Gastrocnemius medialis (tissue), 4 donors: Measurements from ENCODE around the gene NANOS2.

Experiments used
- CTCF ChIP-seq, 5 experiments: fragments of 450-650 bp in 3 of 5; fragments of 200-600 bp in 2 of 5; sonication (generic) in 2 of 5; IDR thresholded peaks in 4 of 5; conservative IDR thresholded peaks in 1 of 5; 1 replicate in 4 of 5; 2 replicates in 1 of 5; pipeline ENCODE4 v1.5.1; 2016 to 2019; ENCODE audit warnings: antibody characterized with exemption in 5 of 5, mild to moderate bottlenecking in 3 of 5, moderate library complexity in 3 of 5
- POLR2A ChIP-seq, 2 donors: fragments of 450-650 bp; IDR thresholded peaks; one replicate each; pipeline ENCODE4 v1.6.1; 2017; ENCODE audit warnings: antibody characterized with exemption in 2 of 2, mild to moderate bottlenecking in 2 of 2, moderate library complexity in 2 of 2

- TF ChIP-seq CTCF (IDR thresholded peaks at IDR 0.05 in 4 of 5, conservative IDR thresholded peaks at IDR 0.05 in 1 of 5), result no peak
- no peak for TF ChIP-seq POLR2A (IDR thresholded peaks at IDR 0.05)
These were observed 49.9 kb downstream of the NANOS2 start for GRCh38 chr19:45864629-45865082.
